Measurements from ENCODE around the gene ADAMTS14.
A peak's percentile ranks its signal among the peaks of the same experiment; 100 is the strongest.

ADAMTS14 gene

DNA sequence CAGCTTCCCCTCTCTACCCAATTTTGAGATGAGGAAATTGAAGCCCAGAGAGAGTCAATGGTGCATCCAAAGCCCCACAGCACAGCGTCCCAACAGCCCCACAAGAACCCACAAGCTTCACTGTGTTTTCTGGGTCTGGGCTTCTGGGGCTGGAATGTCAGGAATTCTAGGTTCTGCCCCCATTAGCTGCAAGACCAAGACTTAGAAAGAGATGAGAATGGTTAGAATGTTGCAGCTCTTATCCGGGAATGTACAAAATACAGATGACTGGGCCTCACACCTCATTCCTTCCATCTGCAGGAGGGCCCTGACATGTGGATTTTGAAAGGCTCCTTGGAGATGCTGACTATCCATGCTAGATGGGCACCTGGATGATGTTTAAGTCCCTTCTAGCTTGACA, 137.4 kb downstream of the ADAMTS14 start:
- no peak for ATAC-seq
- no peak for TF ChIP-seq ISL1 (CRISPR knock-in tag; IDR thresholded peaks at IDR 0.05)
- TF ChIP-seq ZNF565 (CRISPR knock-in tag; conservative IDR thresholded peaks at IDR 0.05; ENCODE audit: low read depth) = no peak
- TF ChIP-seq ZFP30 (CRISPR knock-in tag; IDR thresholded peaks at IDR 0.05) = no peak
- TF ChIP-seq SNAI2 (CRISPR knock-in tag; IDR thresholded peaks at IDR 0.05) = no peak
- TF ChIP-seq ZNF70 (CRISPR knock-in tag; IDR thresholded peaks at IDR 0.05) = no peak
- TF ChIP-seq, protein P1, sequence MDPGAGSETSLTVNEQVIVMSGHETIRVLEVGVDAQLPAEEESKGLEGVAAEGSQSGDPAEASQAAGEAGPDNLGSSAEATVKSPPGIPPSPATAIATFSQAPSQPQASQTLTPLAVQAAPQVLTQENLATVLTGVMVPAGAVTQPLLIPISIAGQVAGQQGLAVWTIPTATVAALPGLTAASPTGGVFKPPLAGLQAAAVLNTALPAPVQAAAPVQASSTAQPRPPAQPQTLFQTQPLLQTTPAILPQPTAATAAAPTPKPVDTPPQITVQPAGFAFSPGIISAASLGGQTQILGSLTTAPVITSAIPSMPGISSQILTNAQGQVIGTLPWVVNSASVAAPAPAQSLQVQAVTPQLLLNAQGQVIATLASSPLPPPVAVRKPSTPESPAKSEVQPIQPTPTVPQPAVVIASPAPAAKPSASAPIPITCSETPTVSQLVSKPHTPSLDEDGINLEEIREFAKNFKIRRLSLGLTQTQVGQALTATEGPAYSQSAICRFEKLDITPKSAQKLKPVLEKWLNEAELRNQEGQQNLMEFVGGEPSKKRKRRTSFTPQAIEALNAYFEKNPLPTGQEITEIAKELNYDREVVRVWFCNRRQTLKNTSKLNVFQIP (CRISPR knock-in tag; IDR thresholded peaks at IDR 0.05; ENCODE audit: borderline replicate concordance, low read depth) = no peak
- no peak for TF ChIP-seq ZNF8 (CRISPR knock-in tag; IDR thresholded peaks at IDR 0.05)
- TF ChIP-seq PPARA (CRISPR knock-in tag; IDR thresholded peaks at IDR 0.05; ENCODE audit: borderline replicate concordance) = no peak
- no peak for TF ChIP-seq ZC3H10 (CRISPR knock-in tag; IDR thresholded peaks at IDR 0.05)
- TF ChIP-seq CREB5 (CRISPR knock-in tag; IDR thresholded peaks at IDR 0.05; ENCODE audit: low read depth) = no peak

DNA sequence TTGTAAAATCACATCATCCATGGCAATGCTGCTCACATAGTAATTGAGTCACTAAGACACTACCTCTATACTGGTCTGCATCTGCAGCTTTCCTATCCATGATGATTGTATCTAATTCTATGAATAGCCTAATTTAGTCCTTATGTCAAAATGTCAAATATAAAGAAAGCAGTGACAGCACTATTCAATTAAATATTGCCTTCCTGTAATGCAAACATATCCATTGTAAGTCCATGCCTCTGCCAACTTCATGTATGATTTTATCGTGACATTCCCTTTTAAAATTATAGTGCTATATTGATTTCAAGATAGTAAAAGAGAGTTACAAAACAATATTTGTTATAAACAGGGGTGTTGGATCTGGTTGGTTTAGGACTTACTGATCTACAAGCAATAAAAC, 138.7 kb downstream of the ADAMTS14 start:
- ATAC-seq = no peak
- no peak for TF ChIP-seq PPARA (CRISPR knock-in tag; IDR thresholded peaks at IDR 0.05; ENCODE audit: borderline replicate concordance)
- 0 out of 2 replicates have a peak, but pooled peaks have one; percentile 19 for TF ChIP-seq TCF4 (CRISPR knock-in tag; IDR thresholded peaks at IDR 0.05; ENCODE audit: borderline replicate concordance)

- TF ChIP-seq ISL1 (CRISPR knock-in tag; IDR thresholded peaks at IDR 0.05) (no peak), OSR1 (CRISPR knock-in tag; IDR thresholded peaks at IDR 0.05) (no peak), TOX (CRISPR knock-in tag; IDR thresholded peaks at IDR 0.05; ENCODE audit: borderline replicate concordance) (no peak), CSRNP3 (CRISPR knock-in tag; IDR thresholded peaks at IDR 0.05) (no peak), ESRRG (CRISPR knock-in tag; IDR thresholded peaks at IDR 0.05) (no peak), ZNF70 (CRISPR knock-in tag; IDR thresholded peaks at IDR 0.05) (no peak), GLIS3 (CRISPR knock-in tag; IDR thresholded peaks at IDR 0.05) (no peak), TCF4 (CRISPR knock-in tag; IDR thresholded peaks at IDR 0.05; ENCODE audit: borderline replicate concordance) (no peak)
- TF ChIP-seq, protein P2, sequence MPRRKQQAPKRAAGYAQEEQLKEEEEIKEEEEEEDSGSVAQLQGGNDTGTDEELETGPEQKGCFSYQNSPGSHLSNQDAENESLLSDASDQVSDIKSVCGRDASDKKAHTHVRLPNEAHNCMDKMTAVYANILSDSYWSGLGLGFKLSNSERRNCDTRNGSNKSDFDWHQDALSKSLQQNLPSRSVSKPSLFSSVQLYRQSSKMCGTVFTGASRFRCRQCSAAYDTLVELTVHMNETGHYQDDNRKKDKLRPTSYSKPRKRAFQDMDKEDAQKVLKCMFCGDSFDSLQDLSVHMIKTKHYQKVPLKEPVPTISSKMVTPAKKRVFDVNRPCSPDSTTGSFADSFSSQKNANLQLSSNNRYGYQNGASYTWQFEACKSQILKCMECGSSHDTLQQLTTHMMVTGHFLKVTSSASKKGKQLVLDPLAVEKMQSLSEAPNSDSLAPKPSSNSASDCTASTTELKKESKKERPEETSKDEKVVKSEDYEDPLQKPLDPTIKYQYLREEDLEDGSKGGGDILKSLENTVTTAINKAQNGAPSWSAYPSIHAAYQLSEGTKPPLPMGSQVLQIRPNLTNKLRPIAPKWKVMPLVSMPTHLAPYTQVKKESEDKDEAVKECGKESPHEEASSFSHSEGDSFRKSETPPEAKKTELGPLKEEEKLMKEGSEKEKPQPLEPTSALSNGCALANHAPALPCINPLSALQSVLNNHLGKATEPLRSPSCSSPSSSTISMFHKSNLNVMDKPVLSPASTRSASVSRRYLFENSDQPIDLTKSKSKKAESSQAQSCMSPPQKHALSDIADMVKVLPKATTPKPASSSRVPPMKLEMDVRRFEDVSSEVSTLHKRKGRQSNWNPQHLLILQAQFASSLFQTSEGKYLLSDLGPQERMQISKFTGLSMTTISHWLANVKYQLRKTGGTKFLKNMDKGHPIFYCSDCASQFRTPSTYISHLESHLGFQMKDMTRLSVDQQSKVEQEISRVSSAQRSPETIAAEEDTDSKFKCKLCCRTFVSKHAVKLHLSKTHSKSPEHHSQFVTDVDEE (CRISPR knock-in tag; IDR thresholded peaks at IDR 0.05) = no peak
- TF ChIP-seq, protein P1 (CRISPR knock-in tag; IDR thresholded peaks at IDR 0.05; ENCODE audit: borderline replicate concordance, low read depth) = no peak
- ATAC-seq = no peak
Observed at GRCh38 chr10:70811881-70812280, 139.6 kb downstream of the ADAMTS14 start.

All from SK-N-SH treated with all-trans-retinoic acid at 6 μM for 48 hours (cell line).